Astrocyte (in vitro differentiated cells and primary cell): ENCODE measurements around the gene TRIP12.

Source experiments
- CTCF ChIP-seq: IDR thresholded peaks from 2 replicates; pipeline ENCODE4 v1.5.1; 2011; ENCODE audit warnings: low read depth, mild to moderate bottlenecking, inconsistent platforms, low read length, moderate library complexity; ENCODE audit not compliant: insufficient read depth
- EZH2 ChIP-seq: IDR thresholded peaks from 2 replicates; pipeline ENCODE4 v1.6.1; 2012; ENCODE audit warnings: mild to moderate bottlenecking, low read length, inconsistent platforms; ENCODE audit not compliant: insufficient read depth

GRCh38 chr2:229896857-229897256 lies 25.0 kb downstream of the TRIP12 start:
- TF ChIP-seq CTCF (no peak), EZH2 (no peak)
